Upper lobe of left lung (tissue), 6 donors: ENCODE data around the gene AXDND1. TPM values are rescaled to one million over a fixed set of nuclear protein-coding genes. Genes with fewer than 3 reads are reported as not detected.

Source experiments
- ATAC-seq, 2 donors: fragments of 200-7000 bp; cut with Tn5 transposase; one replicate each; pipeline ENCODE4 v1.9.1; 2022; ENCODE audit warnings: mild to moderate bottlenecking in 2 of 2, moderate library complexity in 2 of 2; ENCODE audit not compliant: low FRiP score in 2 of 2
- DNase-seq, 2 donors: peaks; one replicate each; pipeline ENCODE4 v3.0.0-alpha.2; 2019 to 2020
- H3K27ac ChIP-seq, 4 donors: fragments of 200-600 bp; sonication (generic); one replicate each; pipeline ENCODE4 v1.5.1; 2016 to 2019
- H3K27me3 ChIP-seq, 4 donors: fragments of 200-600 bp; sonication (generic); one replicate each; pipeline ENCODE4 v1.5.1; 2017 to 2019
- H3K36me3 ChIP-seq, 4 donors: fragments of 200-600 bp; sonication (generic); one replicate each; pipeline ENCODE4 v1.5.1; 2016 to 2019
- H3K4me1 ChIP-seq, 4 donors: fragments of 200-600 bp; sonication (generic); one replicate each; pipeline ENCODE4 v1.5.1; 2018 to 2019
- H3K4me3 ChIP-seq, 4 donors: fragments of 200-600 bp; sonication (generic); one replicate each; pipeline ENCODE4 v1.5.1; 2017 to 2019; ENCODE audit warnings: mild to moderate bottlenecking in 2 of 4, moderate library complexity in 1 of 4
- H3K9me3 ChIP-seq, 4 donors: fragments of 200-600 bp; sonication (generic); one replicate each; pipeline ENCODE4 v1.5.1; 2018 to 2019
- CTCF ChIP-seq, 6 experiments: fragments of 450-650 bp in 4 of 6; fragments of 200-600 bp in 2 of 6; sonication (generic) in 2 of 6; IDR thresholded peaks; one replicate each; pipeline ENCODE4 v1.5.1; 2016 to 2019; ENCODE audit warnings: antibody characterized with exemption in 6 of 6
- EP300 ChIP-seq, 4 donors: sonication (generic); formaldehyde crosslinking; IDR thresholded peaks; one replicate each; pipeline ENCODE4 v1.5.1; 2017; ENCODE audit warnings: antibody characterized with exemption in 4 of 4, control low read depth in 2 of 4
- POLR2A ChIP-seq, 4 donors: fragments of 450-650 bp; IDR thresholded peaks; one replicate each; pipeline ENCODE4 v1.5.1; 2016 to 2017; ENCODE audit warnings: antibody characterized with exemption in 4 of 4, mild to moderate bottlenecking in 2 of 4
- POLR2AphosphoS5 ChIP-seq, 2 donors: sonication (generic); formaldehyde crosslinking; IDR thresholded peaks; one replicate each; pipeline ENCODE4 v1.5.1; 2017; ENCODE audit warnings: antibody characterized with exemption in 2 of 2
- WGBS, 2 donors: methylation state at CpG; one replicate each; pipeline ENCODE4 v1.1.5; 2017 to 2018; 5-methylcytosine and 5-hydroxymethylcytosine counted together
- total RNA-seq, 6 donors: library from RNA; depleted of rRNA in 4 of 6; stranded (reverse); fragments of >200 nt in 4 of 6; gene quantifications; one replicate each; pipeline versions ENCODE4 v1.1.0 to v1.2.1, GENCODE V29; 2016 to 2021
- donor health status: DM: no; HTN: no; CAD: no; lungs with moderate emphysema.
- donor health status: DM: no; HTN: yes; CAD: no; lungs with severe emphysema.

AXDND1 gene
- total RNA-seq, 6 donors from 2014 or later: 0.44 to 2.9 (median 0.61) TPM; not detected in 3

GRCh38 chr1:179340918-179341317, 24.9 kb upstream of the AXDND1 start:
- no peak for DNase-seq
- H3K27ac ChIP-seq: no peak overlapping the region
- peaks cover 21 to 62% (median 32%) of the 10 kb centered on the region in 4 donors for H3K36me3 ChIP-seq
- 80 to 86% methylated on average over 5 of the region's 5 CpGs for WGBS, 2 donors
- H3K27me3 ChIP-seq: no peaks in the 10 kb centered on the region
- ATAC-seq: no peak
- no peaks in the 10 kb centered on the region for H3K4me1 ChIP-seq
- no peak overlapping the region for H3K4me3 ChIP-seq
- TF ChIP-seq CTCF (IDR thresholded peaks at IDR 0.05): no peak
- TF ChIP-seq EP300 (IDR thresholded peaks at IDR 0.05): no peak
- no peak for TF ChIP-seq POLR2A (IDR thresholded peaks at IDR 0.05)
- TF ChIP-seq POLR2AphosphoS5 (IDR thresholded peaks at IDR 0.05): no peak
- H3K9me3 ChIP-seq: no peaks in the 10 kb centered on the region

- H3K9me3 ChIP-seq: no peaks in the 10 kb centered on the region
Observed at GRCh38 chr1:179341943-179342547, 23.7 kb upstream of the AXDND1 start.

GRCh38 chr1:179342740-179343404, 22.9 kb upstream of the AXDND1 start:
- no peaks in the 10 kb centered on the region for H3K9me3 ChIP-seq
- TF ChIP-seq EP300 (IDR thresholded peaks at IDR 0.05) (no peak), POLR2A (IDR thresholded peaks at IDR 0.05) (no peak), CTCF (IDR thresholded peaks at IDR 0.05) (no peak), POLR2AphosphoS5 (IDR thresholded peaks at IDR 0.05) (no peak)
- H3K27ac ChIP-seq: no peak overlapping the region
- no peak for ATAC-seq
- WGBS, 2 donors: 88 to 91% methylated on average over 4 of the region's 4 CpGs
- H3K27me3 ChIP-seq: no peaks in the 10 kb centered on the region
- H3K4me3 ChIP-seq: no peak overlapping the region
- no peaks in the 10 kb centered on the region for H3K4me1 ChIP-seq
- H3K36me3 ChIP-seq: peaks cover 21 to 77% (median 35%) of the 10 kb centered on the region in 4 donors
- no peak for DNase-seq

More at GRCh38 chr1:179341943-179342547, 23.7 kb upstream of the AXDND1 start:
- ATAC-seq (no peak), DNase-seq (no peak)
- 87 to 91% methylated on average over 4 of the region's 4 CpGs for WGBS, 2 donors
- no peak overlapping the region for H3K4me3 ChIP-seq
- H3K36me3 ChIP-seq: peaks cover 21 to 71% (median 35%) of the 10 kb centered on the region in 4 donors
- no peak overlapping the region for H3K27ac ChIP-seq
- H3K4me1 ChIP-seq: no peaks in the 10 kb centered on the region
- no peaks in the 10 kb centered on the region for H3K27me3 ChIP-seq
- TF ChIP-seq POLR2AphosphoS5 (IDR thresholded peaks at IDR 0.05) (no peak), EP300 (IDR thresholded peaks at IDR 0.05) (no peak), CTCF (IDR thresholded peaks at IDR 0.05) (no peak), POLR2A (IDR thresholded peaks at IDR 0.05) (no peak)

GRCh38 chr1:179351281-179351680, 14.5 kb upstream of the AXDND1 start:
- H3K36me3 ChIP-seq: peaks cover 4 to 61% (median 12%) of the 10 kb centered on the region in 4 donors
- TF ChIP-seq EP300 (IDR thresholded peaks at IDR 0.05): no peak
- TF ChIP-seq POLR2AphosphoS5 (IDR thresholded peaks at IDR 0.05): no peak
- no peak for TF ChIP-seq CTCF (IDR thresholded peaks at IDR 0.05)
- TF ChIP-seq POLR2A (IDR thresholded peaks at IDR 0.05): no peak
- DNase-seq (no peak), ATAC-seq (no peak)
- no peaks in the 10 kb centered on the region for H3K9me3 ChIP-seq
- H3K27me3 ChIP-seq: no peaks in the 10 kb centered on the region
- H3K4me1 ChIP-seq: no peaks in the 10 kb centered on the region
- no peak overlapping the region for H3K4me3 ChIP-seq
- WGBS, 2 donors: 94 to 99% methylated on average over 3 of the region's 3 CpGs
- no peak overlapping the region for H3K27ac ChIP-seq
